PC-3 (cell line): ENCODE data around the gene GPANK1.

ENCODE experiments used
- CTCF ChIP-seq: fragments of 300-600 bp; sonication (generic); conservative IDR thresholded peaks from 2 replicates; pipeline ENCODE4 v1.5.1; 2017; ENCODE audit warnings: antibody characterized with exemption, low read depth, mild to moderate bottlenecking, low read length
- EZH2 ChIP-seq: fragments of 300-600 bp; sonication (generic); IDR thresholded peaks from one replicate; pipeline ENCODE4 v1.6.1; 2017; ENCODE audit warnings: antibody characterized with exemption, mild to moderate bottlenecking, low read length; ENCODE audit not compliant: unreplicated experiment

GRCh38 chr6:31705931-31706330 lies 41.1 kb upstream of the GPANK1 start:
- TF ChIP-seq CTCF (no peak), EZH2 (no peak)
